CD4-positive, alpha-beta T cell (primary cell): ENCODE data around the gene MAP3K19. TPM values are rescaled to one million over a fixed set of nuclear protein-coding genes. Genes with fewer than 3 reads are reported as not detected.

Experiments
- ATAC-seq: fragments of 200-7000 bp; cut with Tn5 transposase; one replicate; pipeline ENCODE4 v1.10.0; 2022; ENCODE audit warnings: mild to moderate bottlenecking; ENCODE audit not compliant: poor library complexity
- CTCF ChIA-PET: fragments of 350-600 bp; sonication (Branson Sonifier 250); formaldehyde crosslinking; loops from one replicate; lab custom pipeline; 2021; ENCODE audit warnings: antibody characterized with exemption, inconsistent platforms; lab: Charles Lee
- POLR2A ChIA-PET: fragments of 350-600 bp; sonication (Branson Sonifier 250); formaldehyde crosslinking; loops from one replicate; lab custom pipeline; 2021; ENCODE audit warnings: antibody characterized with exemption, inconsistent platforms; lab: Charles Lee
- DNase-seq, 14 experiments: peaks; one replicate each; pipeline ENCODE4 v3.0.0-alpha.2; 2013 to 2020; ENCODE audit warnings: mixed read lengths in 2 of 14
- H3K27ac ChIP-seq, 2 donors: one replicate each; pipeline versions ENCODE4 v1.5.1 to v1.7.0; 2013; ENCODE audit warnings: low read length in 2 of 2, low read depth in 1 of 2, mild to moderate bottlenecking in 1 of 2
- H3K27me3 ChIP-seq, 2 experiments: 1 replicate in 1 of 2; 2 replicates in 1 of 2; pipeline versions ENCODE4 v1.6.1 to v1.7.0; 2013; ENCODE audit warnings: low read length in 2 of 2, control low read depth in 1 of 2, mild to moderate bottlenecking in 1 of 2, moderate library complexity in 1 of 2; ENCODE audit not compliant: insufficient read depth in 2 of 2, control insufficient read depth in 1 of 2
- H3K36me3 ChIP-seq: one replicate; pipeline ENCODE4 v1.6.1; 2013; ENCODE audit warnings: low read length, control low read depth; ENCODE audit not compliant: insufficient read depth
- H3K4me1 ChIP-seq: one replicate; pipeline ENCODE4 v1.6.1; 2013; ENCODE audit warnings: low read length, control low read depth; ENCODE audit not compliant: insufficient read depth
- H3K4me3 ChIP-seq: one replicate; pipeline ENCODE4 v1.5.1; 2013; ENCODE audit warnings: mild to moderate bottlenecking, low read length, moderate library complexity
- H3K9me3 ChIP-seq, 2 experiments: 1 replicate in 1 of 2; 2 replicates in 1 of 2; pipeline versions ENCODE4 v1.6.1 to v1.7.0; 2013; ENCODE audit warnings: low read length in 2 of 2, mild to moderate bottlenecking in 2 of 2, control low read depth in 1 of 2, moderate library complexity in 1 of 2; ENCODE audit not compliant: control insufficient read depth in 1 of 2, insufficient read depth in 1 of 2
- H3K27ac Mint-ChIP-seq: one replicate; pipeline ENCODE4 v1.8.0; 2020; ENCODE audit warnings: mixed read lengths
- H3K27me3 Mint-ChIP-seq: one replicate; pipeline ENCODE4 v1.8.0; 2021; ENCODE audit warnings: mixed read lengths
- H3K36me3 Mint-ChIP-seq: one replicate; pipeline ENCODE4 v1.8.0; 2021; ENCODE audit warnings: low read depth, mixed read lengths
- H3K4me1 Mint-ChIP-seq: one replicate; pipeline ENCODE4 v1.8.0; 2021; ENCODE audit warnings: low read depth, mixed read lengths
- H3K4me3 Mint-ChIP-seq: one replicate; pipeline ENCODE4 v1.8.0; 2020; ENCODE audit warnings: mild to moderate bottlenecking, mixed read lengths
- H3K9me3 Mint-ChIP-seq: one replicate; pipeline ENCODE4 v1.8.0; 2020; ENCODE audit warnings: mixed read lengths
- CTCF ChIP-seq: fragments of 200-600 bp; IDR thresholded peaks from one replicate; pipeline ENCODE4 v1.8.0; 2022; ENCODE audit warnings: antibody characterized with exemption, mild to moderate bottlenecking
- intact Hi-C, 2 experiments: fragments of 100-400 bp; cut with DNase I in 1 of 2; cut with micrococcal nuclease in 1 of 2; formaldehyde crosslinking; loops; one replicate each; pipeline versions ENCODE4 v1.15.1 to v1.9.0; 2023 to 2025; cut with DNase I, micrococcal nuclease
- total RNA-seq, 174 experiments: library from RNA in 2 of 174; stranded (reverse) in 2 of 174; gene quantifications; one replicate each; pipeline ENCODE4 v1.2.3 and lab custom pipeline; 2021 to 2026

MAP3K19 gene
- total RNA-seq, 2 experiments from 2014 or later: not detected

GRCh38 chr2:135052997-135053474, 5.8 kb upstream of the MAP3K19 start:
- H3K4me3 Mint-ChIP-seq: peak overlapping the region; percentile 97
- Histone ChIP-seq H3K27ac (peak overlapping the region; percentile 96), H3K36me3 (peaks cover 4% of the 10 kb centered on the region), H3K4me3 (peak overlapping the region; percentile 66), H3K27me3 (no peaks in the 10 kb centered on the region), H3K9me3 (no peaks in the 10 kb centered on the region), H3K4me1 (peaks cover 21% of the 10 kb centered on the region)
- H3K36me3 Mint-ChIP-seq: peaks cover 41% of the 10 kb centered on the region
- H3K27ac Mint-ChIP-seq: peak overlapping the region; percentile 99
- DNase-seq: peak in 7 of 14 experiments; percentile 16 to 49 (median 40)
- peak; percentile 6 for ATAC-seq
- intact Hi-C loops: loop anchor here (1.0 to 10.0 kb wide), 8 partner anchors 48 to 1084 kb away; partner anchors contain the start of genes CCNT2 (in 1 of the 2), MCM6 (in 1 of the 2), R3HDM1 (in 1 of the 2) and UBXN4 (in 1 of the 2)
- POLR2A ChIA-PET: interaction anchor here (0.7 to 2.7 kb wide), 11 partner anchors 26 to 823 kb away, joined by 3 to 18 read pairs (median 3); partner anchors contain the start of genes CCNT2, MCM6, R3HDM1 and ZRANB3
- no peaks in the 10 kb centered on the region for H3K27me3 Mint-ChIP-seq
- no peak for TF ChIP-seq CTCF
- CTCF ChIA-PET: no interaction called here
- H3K4me1 Mint-ChIP-seq: peaks cover 40% of the 10 kb centered on the region
- H3K9me3 Mint-ChIP-seq: no peaks in the 10 kb centered on the region

DNA sequence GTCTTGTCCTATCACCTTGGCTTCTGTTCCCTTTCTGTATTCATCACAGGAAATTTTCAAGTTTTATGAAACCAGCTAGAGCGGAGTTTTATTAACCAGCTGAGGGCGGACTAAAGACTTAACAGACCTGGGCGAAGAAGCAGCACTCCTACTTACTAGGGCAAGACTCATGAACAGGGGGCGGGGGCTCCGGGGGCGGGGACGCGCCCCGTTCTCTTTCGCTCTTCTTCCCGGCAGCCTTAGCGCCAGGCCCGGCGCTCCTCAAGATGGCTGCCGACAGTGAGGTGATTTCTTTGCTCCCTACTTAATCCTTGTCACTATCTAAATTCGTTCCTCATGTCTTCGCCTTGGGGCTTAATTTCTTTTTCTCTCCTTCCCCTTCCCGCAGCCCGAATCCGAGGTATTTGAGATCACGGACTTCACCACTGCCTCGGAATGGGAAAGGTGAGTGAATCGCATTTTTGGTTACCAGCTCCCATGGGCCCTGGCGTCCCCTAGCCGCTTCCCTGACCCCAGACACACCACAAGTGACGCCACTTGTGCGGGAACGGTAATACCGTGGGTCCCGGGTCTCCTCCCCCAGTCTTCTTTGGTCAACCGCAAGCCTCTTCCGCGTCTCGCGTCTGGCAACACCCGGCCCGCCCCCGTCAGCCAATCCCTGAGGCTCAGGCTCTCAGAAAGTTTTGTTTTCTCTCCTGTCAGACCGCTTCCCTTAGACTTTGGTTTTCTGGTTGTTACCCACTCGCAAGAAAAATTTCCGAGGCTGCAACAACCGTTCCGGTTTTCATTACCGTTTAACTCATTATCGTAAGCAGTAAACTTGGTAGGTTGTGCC, 5.0 kb upstream of the MAP3K19 start, which contains the start of gene RAB3GAP1:
Gene RAB3GAP1 (plus strand): TSS at position 251 of the 835 bp plus-strand sequence. CDS start 16 bp downstream, at position 267.
- Mint-ChIP-seq H3K4me1 (peaks cover 38% of the 10 kb centered on the region), H3K36me3 (peaks cover 35% of the 10 kb centered on the region)
- intact Hi-C loops: loop anchor here (1.0 to 10.0 kb wide), 8 partner anchors 47 to 1085 kb away; partner anchors contain the start of genes CCNT2 (in 1 of the 2), MCM6 (in 1 of the 2), R3HDM1 (in 1 of the 2) and UBXN4 (in 1 of the 2)

More for the DNA sequence above, 5.0 kb upstream of the MAP3K19 start, which contains the start of gene RAB3GAP1:
- CTCF ChIA-PET: interaction anchor here (0.5 to 1.2 kb wide), 2 partner anchors 51 to 657 kb away, joined by 3 to 5 read pairs; no protein-coding TSS in a partner anchor
- ATAC-seq (peak; percentile 82), DNase-seq (peak; percentile 79 to 98 (median 89))
- Histone ChIP-seq H3K27me3 (no peaks in the 10 kb centered on the region), H3K27ac (peak within 1 kb of the TSS; percentile 96), H3K4me3 (peak within 1 kb of the TSS; percentile 66), H3K36me3 (peaks cover 4% of the 10 kb centered on the region), H3K4me1 (peaks cover 18% of the 10 kb centered on the region), H3K9me3 (no peaks in the 10 kb centered on the region)
- H3K27me3 Mint-ChIP-seq: no peaks in the 10 kb centered on the region
- POLR2A ChIA-PET: interaction anchor here (0.8 to 2.7 kb wide), 11 partner anchors 27 to 690 kb away, joined by 3 to 18 read pairs (median 3); partner anchors contain the start of genes CCNT2, R3HDM1, UBXN4 and ZRANB3
- H3K9me3 Mint-ChIP-seq: no peaks in the 10 kb centered on the region
- peak within 1 kb of the TSS; percentile 97 for H3K4me3 Mint-ChIP-seq
- peak within 1 kb of the TSS; percentile 99 for H3K27ac Mint-ChIP-seq
- TF ChIP-seq CTCF: no peak
